ENCODE data around the gene VAC14.

GRCh38 chr16:70657956-70658355 lies 143.0 kb downstream of the VAC14 start:
- TF ChIP-seq CTCF (conservative IDR thresholded peaks at IDR 0.05; ENCODE audit: low read depth, low read length) (no peak), EZH2phosphoT487 (IDR thresholded peaks at IDR 0.05; ENCODE audit: borderline replicate concordance, low read length) (no peak), EZH2 (IDR thresholded peaks at IDR 0.05; ENCODE audit: low read length, unreplicated experiment) (no peak)
